Suprapubic skin (tissue), 4 donors: ENCODE data around the gene VANGL2.

Experiments used
- POLR2A ChIP-seq, 2 donors: fragments of 450-650 bp; IDR thresholded peaks; one replicate each; pipeline ENCODE4 v1.6.1; 2017; ENCODE audit warnings: antibody characterized with exemption in 2 of 2, mild to moderate bottlenecking in 2 of 2, moderate library complexity in 2 of 2
- POLR2AphosphoS5 ChIP-seq, 3 donors: sonication (generic); formaldehyde crosslinking; IDR thresholded peaks; one replicate each; pipeline ENCODE4 v1.6.1; 2017; ENCODE audit warnings: antibody characterized with exemption in 3 of 3

DNA sequence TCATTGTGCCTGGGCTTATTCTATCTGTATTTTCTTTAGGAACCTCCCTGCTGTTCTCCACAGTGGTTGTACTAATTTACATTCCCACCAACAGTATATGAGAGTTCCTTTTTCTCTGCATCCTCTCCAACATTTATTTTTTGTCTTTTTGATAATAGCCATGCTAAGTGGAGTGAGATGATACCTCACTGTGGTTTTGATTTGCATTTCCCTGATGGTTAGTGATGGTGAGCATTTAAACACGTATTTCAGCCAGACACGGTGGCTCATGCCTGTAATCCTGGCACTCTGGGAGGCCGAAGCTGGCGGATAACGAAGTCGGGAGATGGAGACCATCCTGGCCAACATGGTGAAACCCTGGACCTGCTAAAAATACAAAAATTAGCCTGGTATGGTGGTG is 64.8 kb downstream of the VANGL2 start:
- no peak for TF ChIP-seq POLR2AphosphoS5 (IDR thresholded peaks at IDR 0.05)
- TF ChIP-seq POLR2A (IDR thresholded peaks at IDR 0.05) = no peak
